Right lobe of liver (tissue), 4 donors: ENCODE measurements around the gene IRF2BP2.

Source experiments
- POLR2A ChIP-seq: fragments of 450-650 bp; IDR thresholded peaks from one replicate; pipeline ENCODE4 v1.6.1; 2017; ENCODE audit warnings: antibody characterized with exemption, mild to moderate bottlenecking
- TF ChIP-seq, protein P1 (sequence below), 4 donors: fragments of 200-600 bp in 3 of 4; fragments of 450-650 bp in 1 of 4; IDR thresholded peaks; one replicate each; pipeline versions ENCODE4 v1.5.1 to v1.8.0; 2016 to 2022; ENCODE audit warnings: antibody characterized with exemption in 4 of 4, mild to moderate bottlenecking in 2 of 4
- donor health status: DM: no; HTN: no; CAD: no.
- donor health status: DM: no; HTN: no; CAD: no.
- donor health status: DM: no; HTN: yes; CAD: no.

DNA sequence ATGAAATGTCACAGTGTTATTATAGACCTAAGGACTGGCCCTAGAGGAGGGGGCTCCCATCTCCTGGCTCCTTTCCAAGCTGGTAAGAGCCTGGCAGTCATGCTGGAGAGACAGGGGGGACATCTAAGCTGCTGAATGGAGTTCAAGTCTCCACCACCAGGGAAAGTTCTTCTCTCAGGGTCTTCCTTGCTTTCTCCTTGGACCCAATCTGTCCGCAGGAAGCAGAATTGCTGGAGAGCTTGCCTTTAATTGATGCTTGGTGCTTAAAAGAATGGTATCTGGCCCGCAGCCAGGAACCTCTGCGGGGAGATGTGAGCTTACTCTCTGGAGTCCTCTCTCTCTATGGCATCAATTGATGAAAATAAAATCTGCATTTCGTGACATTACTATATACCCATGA lies 25.1 kb downstream of the IRF2BP2 start:
- TF ChIP-seq, protein P1, sequence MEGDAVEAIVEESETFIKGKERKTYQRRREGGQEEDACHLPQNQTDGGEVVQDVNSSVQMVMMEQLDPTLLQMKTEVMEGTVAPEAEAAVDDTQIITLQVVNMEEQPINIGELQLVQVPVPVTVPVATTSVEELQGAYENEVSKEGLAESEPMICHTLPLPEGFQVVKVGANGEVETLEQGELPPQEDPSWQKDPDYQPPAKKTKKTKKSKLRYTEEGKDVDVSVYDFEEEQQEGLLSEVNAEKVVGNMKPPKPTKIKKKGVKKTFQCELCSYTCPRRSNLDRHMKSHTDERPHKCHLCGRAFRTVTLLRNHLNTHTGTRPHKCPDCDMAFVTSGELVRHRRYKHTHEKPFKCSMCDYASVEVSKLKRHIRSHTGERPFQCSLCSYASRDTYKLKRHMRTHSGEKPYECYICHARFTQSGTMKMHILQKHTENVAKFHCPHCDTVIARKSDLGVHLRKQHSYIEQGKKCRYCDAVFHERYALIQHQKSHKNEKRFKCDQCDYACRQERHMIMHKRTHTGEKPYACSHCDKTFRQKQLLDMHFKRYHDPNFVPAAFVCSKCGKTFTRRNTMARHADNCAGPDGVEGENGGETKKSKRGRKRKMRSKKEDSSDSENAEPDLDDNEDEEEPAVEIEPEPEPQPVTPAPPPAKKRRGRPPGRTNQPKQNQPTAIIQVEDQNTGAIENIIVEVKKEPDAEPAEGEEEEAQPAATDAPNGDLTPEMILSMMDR (IDR thresholded peaks at IDR 0.05) = no peak
- TF ChIP-seq POLR2A = no peak
